Renal cortical epithelial cell (primary cell): ENCODE results near the gene RNF19B. TPM values are rescaled to one million over a fixed set of nuclear protein-coding genes. Genes with fewer than 3 reads are reported as not detected.
"Not testable (repeated sequence)": the region's sequence is repeated elsewhere in the genome, so short reads cannot be mapped to it uniquely, and the experiment has no call there.

Experiments
- DNase-seq: peaks from one replicate; pipeline ENCODE4 v3.0.0-alpha.2; 2011; ENCODE audit warnings: low read depth
- total RNA-seq: library from RNA; depleted of rRNA; stranded (reverse); fragments of >200 nt; gene quantifications from 2 replicates; pipeline ENCODE4 v1.2.3, GENCODE V29; 2014

Gene RNF19B
- total RNA-seq: 21.0 and 23.4 TPM in 2 replicates

- peak; percentile 80 for DNase-seq
Observed at GRCh38 chr1:32964461-32965250, at the start of gene RNF19B. Gene RNF19B (minus strand): TSS chr1:32964809. CDS start chr1:32964685, 124 bp downstream.

- no peak for DNase-seq
Observed at GRCh38 chr1:33013791-33014190, 49.2 kb upstream of the RNF19B start.

- peak; percentile 62 for DNase-seq
Observed at GRCh38 chr1:33012165-33012564, 47.6 kb upstream of the RNF19B start.

GRCh38 chr1:33010932-33011731, 46.5 kb upstream of the RNF19B start:
- DNase-seq: peak; percentile 80

GRCh38 chr1:33009561-33009960, 45.0 kb upstream of the RNF19B start:
- no peak for DNase-seq

- DNase-seq: peak; percentile 50
Observed at GRCh38 chr1:33008051-33008914, 43.7 kb upstream of the RNF19B start.

- DNase-seq: peak; percentile 88
Observed at GRCh38 chr1:33007190-33008050, 42.8 kb upstream of the RNF19B start.

- no peak for DNase-seq
Observed at GRCh38 chr1:33005838-33006421, 41.3 kb upstream of the RNF19B start.

GRCh38 chr1:33005117-33005837, 40.7 kb upstream of the RNF19B start:
- DNase-seq: no peak

- peak; percentile 43 for DNase-seq
Observed at GRCh38 chr1:33004613-33005012, 40.0 kb upstream of the RNF19B start.

- no peak for DNase-seq
Observed at GRCh38 chr1:33003657-33004056, 39.0 kb upstream of the RNF19B start.

GRCh38 chr1:33002006-33002405, 37.4 kb upstream of the RNF19B start:
- no peak for DNase-seq

GRCh38 chr1:33001282-33001681, 36.7 kb upstream of the RNF19B start:
- no peak for DNase-seq

GRCh38 chr1:33000427-33001026, 35.9 kb upstream of the RNF19B start:
- no peak for DNase-seq

- no peak for DNase-seq
Observed at GRCh38 chr1:32998997-32999396, 34.4 kb upstream of the RNF19B start.

- no peak for DNase-seq
Observed at GRCh38 chr1:32998064-32998463, 33.5 kb upstream of the RNF19B start.

- DNase-seq: peak; percentile 53
Observed at GRCh38 chr1:32997381-32997891, 32.8 kb upstream of the RNF19B start.

- not testable (repeated sequence) for DNase-seq
Observed at GRCh38 chr1:32993324-32993636, 28.7 kb upstream of the RNF19B start.
